Measurements from ENCODE around the gene GALNT8. TPM values are rescaled to one million over a fixed set of nuclear protein-coding genes. Genes with fewer than 3 reads are reported as not detected.

Gene GALNT8
- total and polyA plus RNA-seq, 7 experiments from 2014 or later = 0.06 to 0.89 (median 0.38) TPM; not detected in 1

DNA sequence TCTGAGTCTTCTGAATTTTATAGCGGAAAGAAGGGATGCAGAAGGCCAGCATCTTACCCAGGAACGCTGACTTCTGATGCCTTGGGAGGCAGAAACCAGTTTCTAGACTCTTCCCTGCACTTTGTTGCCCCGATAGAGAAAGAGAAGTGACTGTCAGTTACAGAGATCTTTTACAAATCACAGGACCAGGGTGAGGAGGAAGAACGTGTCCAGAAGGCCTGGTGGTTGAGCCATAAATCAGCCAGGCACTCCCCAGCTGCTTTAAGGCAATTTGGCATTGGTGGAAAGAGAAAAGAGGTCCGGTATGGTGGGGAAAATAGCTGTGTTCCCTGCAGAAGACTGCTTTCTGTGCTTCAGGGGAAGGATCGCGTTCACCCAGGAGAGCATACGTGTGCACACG lies 100.8 kb downstream of the GALNT8 start:
- peak overlapping the region in 1 of 9 donors; percentile 51 for H3K27ac Mint-ChIP-seq
- peaks cover 20 to 54% (median 44%) of the 10 kb centered on the region in 7 donors for H3K4me1 Mint-ChIP-seq
- POLR2A ChIA-PET = no interaction called here

More for the DNA sequence above, 100.8 kb downstream of the GALNT8 start:
- intact Hi-C loops (cut with micrococcal nuclease) = no loop called here
- H3K4me3 Mint-ChIP-seq = no peak overlapping the region
- ATAC-seq (no peak), DNase-seq (no peak)
- peaks cover 0 to 34% (median 0%) of the 10 kb centered on the region in 5 donors for H3K36me3 Mint-ChIP-seq
- Histone ChIP-seq H3K4me1 (ENCODE audit: control insufficient read depth in 2 of 2, insufficient read depth in 2 of 2, low read length in 2 of 2) (peaks cover 15 to 24% of the 10 kb centered on the region in 2 donors), H3K27me3 (ENCODE audit: control insufficient read depth in 2 of 2, insufficient read depth in 2 of 2, low read length in 2 of 2) (no peaks in the 10 kb centered on the region), H3K27ac (ENCODE audit: low read depth, low read length) (no peak overlapping the region), H3K4me3 (ENCODE audit: low read length) (no peak overlapping the region), H3K9me3 (ENCODE audit: control insufficient read depth in 2 of 3, low read length in 3 of 3) (no peaks in the 10 kb centered on the region), H3K36me3 (ENCODE audit: control insufficient read depth in 2 of 3, insufficient read depth in 3 of 3, low read length in 3 of 3) (no peaks in the 10 kb centered on the region)
- CTCF ChIA-PET = no interaction called here
- H3K9me3 Mint-ChIP-seq = no peaks in the 10 kb centered on the region
- peaks cover 0 to 4% (median 0%) of the 10 kb centered on the region in 5 donors for H3K27me3 Mint-ChIP-seq

Other genes starting within 250 kb of the GALNT8 start
- gene RAD51AP1, start 181.5 kb upstream of the GALNT8 start, total RNA-seq = 10 to 100 TPM in 1 of 5 experiments, 1 to 10 TPM in 3, under 1 TPM in 1; 0.13 to 37.6 (median 1.7) TPM
- gene RAD51AP1, start 181.5 kb upstream of the GALNT8 start, polyA plus RNA-seq = 1 to 10 TPM in 1 of 2 donors, under 1 TPM in 1; 0.73 to 1.1 TPM
- 10 to 100 TPM in 4 of 5 experiments, 1 to 10 TPM in 1; 9.8 to 25.1 (median 22.0) TPM for gene DYRK4, start 158.2 kb upstream of the GALNT8 start, total RNA-seq
- gene DYRK4, start 158.2 kb upstream of the GALNT8 start, polyA plus RNA-seq = 10 to 100 TPM; 37.4 to 50.9 TPM
- 1 to 10 TPM; 1.2 to 6.9 (median 2.5) TPM for gene AKAP3, start 71.3 kb upstream of the GALNT8 start, total RNA-seq
- gene AKAP3, start 71.3 kb upstream of the GALNT8 start, polyA plus RNA-seq = 1 to 10 TPM; 2.5 to 3.9 TPM
- gene NDUFA9, start 71.3 kb upstream of the GALNT8 start, total RNA-seq = 100 to 1,000 TPM in 1 of 5 experiments, 10 to 100 TPM in 4; 55.5 to 103 (median 58.2) TPM
- gene NDUFA9, start 71.3 kb upstream of the GALNT8 start, polyA plus RNA-seq = 100 to 1,000 TPM; 118 to 121 TPM
- not detected for gene KCNA1, start 189.5 kb downstream of the GALNT8 start, total RNA-seq
- gene KCNA1, start 189.5 kb downstream of the GALNT8 start, polyA plus RNA-seq = not detected